HEK293T (cell line): Measurements from ENCODE around the gene SLC39A10.

Experiments
- ELF4 ChIP-seq: fragments of 450-650 bp; IDR thresholded peaks from 2 replicates; pipeline ENCODE4 v1.6.1; 2017; ENCODE audit warnings: antibody characterized with exemption
- FOXA1 ChIP-seq: fragments of 450-650 bp; IDR thresholded peaks from 2 replicates; pipeline ENCODE4 v1.6.1; 2016; ENCODE audit warnings: mild to moderate bottlenecking
- FOXK2 ChIP-seq: fragments of 450-650 bp; IDR thresholded peaks from 2 replicates; pipeline ENCODE4 v1.6.1; 2016; ENCODE audit warnings: mild to moderate bottlenecking
- FOXM1 ChIP-seq: fragments of 450-650 bp; IDR thresholded peaks from 2 replicates; pipeline ENCODE4 v1.6.1; 2017; ENCODE audit warnings: mild to moderate bottlenecking, borderline replicate concordance
- HDGF ChIP-seq: fragments of 450-650 bp; IDR thresholded peaks from 2 replicates; pipeline ENCODE4 v1.6.1; 2017; ENCODE audit warnings: antibody characterized with exemption, borderline replicate concordance
- PKNOX1 ChIP-seq: fragments of 450-650 bp; IDR thresholded peaks from 2 replicates; pipeline ENCODE4 v1.6.1; 2016
- SP1 ChIP-seq: fragments of 450-650 bp; IDR thresholded peaks from 2 replicates; pipeline ENCODE4 v1.6.1; 2017
- SUZ12 ChIP-seq: fragments of 450-650 bp; IDR thresholded peaks from 2 replicates; pipeline ENCODE4 v1.6.1; 2016; ENCODE audit warnings: mild to moderate bottlenecking

DNA sequence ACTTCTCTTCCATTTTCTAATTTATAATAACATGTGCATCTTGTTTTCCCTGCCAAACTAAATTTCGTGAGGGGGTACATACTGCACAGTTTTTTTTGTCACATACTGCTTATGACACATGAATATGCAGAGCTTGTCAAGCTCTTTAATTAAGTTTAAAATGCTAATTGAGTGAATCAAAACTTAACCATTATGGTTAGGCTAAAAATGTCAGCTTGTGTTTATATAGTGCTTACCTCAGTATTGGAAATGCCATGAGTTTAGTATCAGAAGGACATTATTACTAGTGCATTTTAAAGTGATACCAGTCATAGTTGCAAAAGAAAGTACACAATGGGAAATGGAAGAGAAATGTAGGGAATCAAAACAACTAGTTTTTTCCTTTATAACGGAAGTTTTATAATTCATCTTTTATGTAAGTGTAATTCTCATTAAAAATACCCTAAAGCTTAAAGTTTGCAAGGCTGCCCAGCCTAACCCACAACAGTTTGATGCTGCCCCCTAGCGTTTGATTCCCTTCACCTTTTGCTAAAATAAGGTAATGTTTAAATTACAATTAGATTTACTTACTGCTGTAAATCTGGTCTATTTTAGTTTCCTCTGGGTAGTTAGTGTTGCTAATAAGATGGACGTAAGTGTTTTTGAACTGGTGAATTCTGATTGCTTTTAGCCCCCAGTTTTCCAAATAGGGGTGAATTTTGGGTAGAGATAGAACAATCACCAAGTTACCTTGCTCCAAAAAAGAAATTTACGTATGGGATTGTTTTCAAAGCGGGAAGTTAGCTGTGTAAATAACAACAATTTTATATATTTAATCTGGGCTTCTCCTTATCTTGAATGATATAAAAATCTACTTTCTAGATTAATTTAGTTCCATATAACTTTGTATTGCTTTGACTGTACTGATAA, 3.2 kb downstream of the SLC39A10 start:
- no peak for TF ChIP-seq PKNOX1
- no peak for TF ChIP-seq FOXM1
- no peak for TF ChIP-seq ELF4
- TF ChIP-seq SUZ12 = no peak
- no peak for TF ChIP-seq FOXA1
- no peak for TF ChIP-seq FOXK2
- TF ChIP-seq SP1 = no peak
- no peak for TF ChIP-seq HDGF
